Liver (tissue), 3 donors: Measurements from ENCODE around the gene USP21.
A peak's percentile ranks its signal among the peaks of the same experiment; 100 is the strongest.

ENCODE experiments used
- CTCF ChIP-seq: fragments of 150-350 bp; IDR thresholded peaks from 2 replicates; pipeline ENCODE4 v1.5.1; 2017; ENCODE audit warnings: improper control_type of control experiment, low read depth, low read length; ENCODE audit not compliant: missing input control
- HNF4A ChIP-seq, 2 donors: conservative IDR thresholded peaks; 2 replicates each; pipeline ENCODE4 v1.6.1; 2016; ENCODE audit warnings: antibody characterized with exemption in 2 of 2, mild to moderate bottlenecking in 2 of 2
- SP1 ChIP-seq: IDR thresholded peaks from 2 replicates; pipeline ENCODE4 v1.6.1; 2018; ENCODE audit warnings: antibody characterized with exemption, mild to moderate bottlenecking
- ZBTB33 ChIP-seq: IDR thresholded peaks from 2 replicates; pipeline ENCODE4 v1.6.1; 2016; ENCODE audit warnings: antibody characterized with exemption
- TF ChIP-seq, protein P1 (sequence below): IDR thresholded peaks from 2 replicates; pipeline ENCODE4 v1.6.1; 2016; ENCODE audit warnings: antibody characterized with exemption
- TF ChIP-seq, protein P2 (sequence below): IDR thresholded peaks from 2 replicates; pipeline ENCODE4 v1.6.1; 2016; ENCODE audit warnings: antibody characterized with exemption, mild to moderate bottlenecking
- donor health status: healthy.
- donor health status: healthy.

DNA sequence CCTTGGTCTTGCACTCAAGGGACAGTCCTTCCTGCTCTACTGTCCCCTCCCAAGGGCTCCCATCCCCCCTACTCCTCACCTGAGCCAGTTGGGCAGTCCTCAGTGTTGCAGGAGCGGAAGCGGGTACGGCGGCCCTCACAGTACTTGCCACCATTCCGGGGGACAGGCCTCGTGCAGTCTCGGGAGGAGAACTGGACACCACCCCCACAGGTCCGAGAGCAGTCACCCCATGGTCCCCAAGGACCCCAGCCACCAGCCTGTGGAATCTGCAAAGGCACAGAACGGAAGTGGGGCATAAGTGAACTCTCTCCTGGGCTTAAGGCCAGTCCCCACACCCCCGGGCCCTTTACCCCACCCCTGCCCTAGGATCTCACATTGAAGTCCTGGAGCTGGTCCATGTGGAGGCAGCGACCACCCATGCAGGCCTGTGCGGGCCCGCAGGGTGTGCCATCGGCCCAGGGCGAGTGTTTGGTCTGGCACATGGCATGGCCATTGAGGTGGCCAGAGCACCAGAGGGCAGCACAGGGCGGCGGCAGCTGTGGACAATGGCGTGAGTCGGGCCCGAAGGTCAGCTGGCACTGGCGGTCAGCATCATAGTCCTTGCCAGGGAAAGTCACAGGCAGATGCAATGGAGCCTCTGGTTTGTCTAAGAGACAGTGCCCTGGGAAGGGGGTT is 34.4 kb downstream of the USP21 start:
- TF ChIP-seq CTCF, result peak; percentile 37
- TF ChIP-seq SP1, result peak; percentile 92
- no peak for TF ChIP-seq ZBTB33
- TF ChIP-seq, protein P1, sequence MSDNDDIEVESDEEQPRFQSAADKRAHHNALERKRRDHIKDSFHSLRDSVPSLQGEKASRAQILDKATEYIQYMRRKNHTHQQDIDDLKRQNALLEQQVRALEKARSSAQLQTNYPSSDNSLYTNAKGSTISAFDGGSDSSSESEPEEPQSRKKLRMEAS, result peak; percentile 94
- TF ChIP-seq, protein P2, sequence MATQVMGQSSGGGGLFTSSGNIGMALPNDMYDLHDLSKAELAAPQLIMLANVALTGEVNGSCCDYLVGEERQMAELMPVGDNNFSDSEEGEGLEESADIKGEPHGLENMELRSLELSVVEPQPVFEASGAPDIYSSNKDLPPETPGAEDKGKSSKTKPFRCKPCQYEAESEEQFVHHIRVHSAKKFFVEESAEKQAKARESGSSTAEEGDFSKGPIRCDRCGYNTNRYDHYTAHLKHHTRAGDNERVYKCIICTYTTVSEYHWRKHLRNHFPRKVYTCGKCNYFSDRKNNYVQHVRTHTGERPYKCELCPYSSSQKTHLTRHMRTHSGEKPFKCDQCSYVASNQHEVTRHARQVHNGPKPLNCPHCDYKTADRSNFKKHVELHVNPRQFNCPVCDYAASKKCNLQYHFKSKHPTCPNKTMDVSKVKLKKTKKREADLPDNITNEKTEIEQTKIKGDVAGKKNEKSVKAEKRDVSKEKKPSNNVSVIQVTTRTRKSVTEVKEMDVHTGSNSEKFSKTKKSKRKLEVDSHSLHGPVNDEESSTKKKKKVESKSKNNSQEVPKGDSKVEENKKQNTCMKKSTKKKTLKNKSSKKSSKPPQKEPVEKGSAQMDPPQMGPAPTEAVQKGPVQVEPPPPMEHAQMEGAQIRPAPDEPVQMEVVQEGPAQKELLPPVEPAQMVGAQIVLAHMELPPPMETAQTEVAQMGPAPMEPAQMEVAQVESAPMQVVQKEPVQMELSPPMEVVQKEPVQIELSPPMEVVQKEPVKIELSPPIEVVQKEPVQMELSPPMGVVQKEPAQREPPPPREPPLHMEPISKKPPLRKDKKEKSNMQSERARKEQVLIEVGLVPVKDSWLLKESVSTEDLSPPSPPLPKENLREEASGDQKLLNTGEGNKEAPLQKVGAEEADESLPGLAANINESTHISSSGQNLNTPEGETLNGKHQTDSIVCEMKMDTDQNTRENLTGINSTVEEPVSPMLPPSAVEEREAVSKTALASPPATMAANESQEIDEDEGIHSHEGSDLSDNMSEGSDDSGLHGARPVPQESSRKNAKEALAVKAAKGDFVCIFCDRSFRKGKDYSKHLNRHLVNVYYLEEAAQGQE, result peak; percentile 38
- TF ChIP-seq HNF4A (conservative IDR thresholded peaks at IDR 0.05), result peak; percentile 78 to 85
